OCI-LY3 (cell line): ENCODE results near the gene SHH.
"Not testable (repeated sequence)": the region's sequence is repeated elsewhere in the genome, so short reads cannot be mapped to it uniquely, and the experiment has no call there.

ENCODE experiments used
- EZH2phosphoT487 ChIP-seq: fragments of 200-600 bp; shearing (Covaris generic); IDR thresholded peaks from 2 replicates; pipeline ENCODE4 v1.6.1; 2018; ENCODE audit warnings: antibody characterized with exemption, mixed run types, low read depth
- TF ChIP-seq, protein P1 (sequence below): fragments of 200-600, 300-600 bp; sonication (generic); IDR thresholded peaks from 2 replicates; pipeline ENCODE4 v1.5.1; 2014; ENCODE audit warnings: antibody characterized with exemption, low read length, low read depth

DNA sequence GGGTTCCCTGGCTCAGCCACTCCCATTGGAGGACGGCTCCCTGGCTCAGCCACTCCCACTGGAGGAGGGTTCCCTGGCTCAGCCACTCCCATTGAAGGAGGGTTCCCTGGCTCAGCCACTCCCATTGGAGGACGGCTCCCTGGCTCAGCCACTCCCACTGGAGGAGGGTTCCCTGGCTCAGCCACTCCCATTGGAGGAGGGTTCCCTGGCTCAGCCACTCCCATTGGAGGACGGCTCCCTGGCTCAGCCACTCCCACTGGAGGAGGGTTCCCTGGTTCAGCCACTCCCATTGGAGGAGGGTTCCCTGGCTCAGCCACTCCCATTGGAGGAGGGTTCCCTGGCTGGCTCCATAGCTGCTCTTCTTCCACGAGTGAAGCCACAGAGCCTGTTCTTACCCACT lies 5.3 kb upstream of the SHH start:
- TF ChIP-seq, protein P1, sequence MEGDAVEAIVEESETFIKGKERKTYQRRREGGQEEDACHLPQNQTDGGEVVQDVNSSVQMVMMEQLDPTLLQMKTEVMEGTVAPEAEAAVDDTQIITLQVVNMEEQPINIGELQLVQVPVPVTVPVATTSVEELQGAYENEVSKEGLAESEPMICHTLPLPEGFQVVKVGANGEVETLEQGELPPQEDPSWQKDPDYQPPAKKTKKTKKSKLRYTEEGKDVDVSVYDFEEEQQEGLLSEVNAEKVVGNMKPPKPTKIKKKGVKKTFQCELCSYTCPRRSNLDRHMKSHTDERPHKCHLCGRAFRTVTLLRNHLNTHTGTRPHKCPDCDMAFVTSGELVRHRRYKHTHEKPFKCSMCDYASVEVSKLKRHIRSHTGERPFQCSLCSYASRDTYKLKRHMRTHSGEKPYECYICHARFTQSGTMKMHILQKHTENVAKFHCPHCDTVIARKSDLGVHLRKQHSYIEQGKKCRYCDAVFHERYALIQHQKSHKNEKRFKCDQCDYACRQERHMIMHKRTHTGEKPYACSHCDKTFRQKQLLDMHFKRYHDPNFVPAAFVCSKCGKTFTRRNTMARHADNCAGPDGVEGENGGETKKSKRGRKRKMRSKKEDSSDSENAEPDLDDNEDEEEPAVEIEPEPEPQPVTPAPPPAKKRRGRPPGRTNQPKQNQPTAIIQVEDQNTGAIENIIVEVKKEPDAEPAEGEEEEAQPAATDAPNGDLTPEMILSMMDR: not testable (repeated sequence)
- not testable (repeated sequence) for TF ChIP-seq EZH2phosphoT487
